Measurements from ENCODE around the gene PFDN5. TPM values are rescaled to one million over a fixed set of nuclear protein-coding genes. Genes with fewer than 3 reads are reported as not detected.

Gene PFDN5
- total and polyA plus RNA-seq, 9 of the 15 experiments (the other 6 are each of a cell fraction or from before 2014, with no cell fraction given): 361 to 1,636 (median 742) TPM

DNA sequence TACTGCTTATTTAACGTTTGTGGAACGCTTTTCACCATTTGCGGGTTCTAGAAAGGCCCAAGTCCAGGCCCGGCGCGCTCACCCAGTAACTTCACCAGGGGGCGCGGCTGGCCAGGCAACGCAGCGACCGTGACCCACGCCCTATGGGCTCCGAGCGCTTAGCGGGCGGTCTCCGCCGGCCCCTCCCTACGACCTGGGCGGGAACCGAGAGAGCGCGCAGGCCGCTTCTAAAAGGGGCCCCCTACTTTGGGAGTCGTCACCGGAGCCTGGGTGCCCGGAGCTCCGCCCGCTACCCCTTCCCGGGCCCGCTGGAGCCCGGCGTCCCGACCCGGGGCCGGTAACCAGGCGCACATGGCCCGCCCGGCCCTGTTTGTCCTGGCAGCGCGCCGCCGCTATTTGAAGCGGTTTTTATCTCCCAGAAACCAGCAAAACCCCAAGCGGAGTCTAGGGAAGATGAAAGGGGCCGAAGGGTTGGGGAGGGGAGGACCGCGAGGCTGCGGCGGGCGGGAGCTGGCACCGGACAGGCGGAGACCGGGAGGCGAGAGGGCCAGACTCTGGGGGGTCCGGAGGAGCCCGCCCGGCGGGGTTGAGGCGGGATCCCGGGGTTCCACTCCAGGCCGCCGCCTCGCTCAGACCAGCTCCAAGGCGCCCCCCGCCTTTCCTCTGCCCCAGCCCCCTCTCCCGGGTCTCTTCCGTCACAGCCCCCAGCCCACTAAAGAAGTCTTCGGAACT is 29.6 kb downstream of the PFDN5 start (continued):
- TF ChIP-seq PHF8 (IDR thresholded peaks at IDR 0.05; ENCODE audit: borderline replicate concordance, low read length) (peak; percentile 84), CREBBP (IDR thresholded peaks at IDR 0.05; ENCODE audit: low read depth, low read length) (no peak), TEAD1 (CRISPR knock-in tag; IDR thresholded peaks at IDR 0.05) (peak in 1 of 2 experiments; percentile 21; a peak in 2 of 4 replicates), CREB1 (IDR thresholded peaks at IDR 0.05) (0 out of 2 replicates have a peak, but pooled peaks have one; percentile 33), CREB1 (CRISPR knock-in tag; IDR thresholded peaks at IDR 0.05) (no peak), NFRKB (IDR thresholded peaks at IDR 0.05; ENCODE audit: low read depth) (no peak), U2AF1 (optimal IDR thresholded peaks at IDR 0.05; ENCODE audit: low read depth, low read length) (peak; percentile 62), RBM39 (optimal IDR thresholded peaks at IDR 0.05; ENCODE audit: low read depth, low read length) (no peak), POLR2G (IDR thresholded peaks at IDR 0.05; ENCODE audit: low read depth, low read length) (peak; percentile 98), ZNF282 (CRISPR knock-in tag; IDR thresholded peaks at IDR 0.05) (no peak), JUN (IDR thresholded peaks at IDR 0.05; ENCODE audit: borderline replicate concordance, low read depth, low read length) (peak; percentile 56; the same call in 1 of the 2 replicates), JUN (CRISPR knock-in tag; IDR thresholded peaks at IDR 0.05; ENCODE audit: borderline replicate concordance) (no peak; the same call in 1 of the 2 replicates), ATF7 (IDR thresholded peaks at IDR 0.05) (peak; percentile 65; the same call in 1 of the 2 replicates), LCOR (CRISPR knock-in tag; IDR thresholded peaks at IDR 0.05) (peak; percentile 22; the same call in 1 of the 2 replicates), L3MBTL2 (IDR thresholded peaks at IDR 0.05) (peak; percentile 94), ZSCAN29 (IDR thresholded peaks at IDR 0.05) (0 out of 2 replicates have a peak, but pooled peaks have one; percentile 42), ZNF212 (CRISPR knock-in tag; IDR thresholded peaks at IDR 0.05) (no peak), FOXA1 (IDR thresholded peaks at IDR 0.05; ENCODE audit: borderline replicate concordance) (no peak), FOXK1 (CRISPR knock-in tag; IDR thresholded peaks at IDR 0.05; ENCODE audit: borderline replicate concordance) (0 out of 2 replicates have a peak, but pooled peaks have one; percentile 63), RBM22 (IDR thresholded peaks at IDR 0.05; ENCODE audit: low read depth, low read length, poor library complexity, severe bottlenecking) (peak; percentile 74), CTBP1 (IDR thresholded peaks at IDR 0.05; ENCODE audit: borderline replicate concordance) (peak; percentile 57), POLR2B (IDR thresholded peaks at IDR 0.05; ENCODE audit: low read depth, partially characterized antibody) (peak; percentile 80), TCF3 (CRISPR knock-in tag; IDR thresholded peaks at IDR 0.05) (peak; percentile 25; the same call in 1 of the 2 replicates), HNRNPK (IDR thresholded peaks at IDR 0.05; ENCODE audit: low read depth, low read length, poor library complexity, severe bottlenecking) (no peak), GABPB1 (CRISPR knock-in tag; IDR thresholded peaks at IDR 0.05) (peak; percentile 46; the same call in 1 of the 2 replicates), OTX1 (CRISPR knock-in tag; IDR thresholded peaks at IDR 0.05) (0 out of 2 replicates have a peak, but pooled peaks have one; percentile 33)
- TF ChIP-seq, protein P1, sequence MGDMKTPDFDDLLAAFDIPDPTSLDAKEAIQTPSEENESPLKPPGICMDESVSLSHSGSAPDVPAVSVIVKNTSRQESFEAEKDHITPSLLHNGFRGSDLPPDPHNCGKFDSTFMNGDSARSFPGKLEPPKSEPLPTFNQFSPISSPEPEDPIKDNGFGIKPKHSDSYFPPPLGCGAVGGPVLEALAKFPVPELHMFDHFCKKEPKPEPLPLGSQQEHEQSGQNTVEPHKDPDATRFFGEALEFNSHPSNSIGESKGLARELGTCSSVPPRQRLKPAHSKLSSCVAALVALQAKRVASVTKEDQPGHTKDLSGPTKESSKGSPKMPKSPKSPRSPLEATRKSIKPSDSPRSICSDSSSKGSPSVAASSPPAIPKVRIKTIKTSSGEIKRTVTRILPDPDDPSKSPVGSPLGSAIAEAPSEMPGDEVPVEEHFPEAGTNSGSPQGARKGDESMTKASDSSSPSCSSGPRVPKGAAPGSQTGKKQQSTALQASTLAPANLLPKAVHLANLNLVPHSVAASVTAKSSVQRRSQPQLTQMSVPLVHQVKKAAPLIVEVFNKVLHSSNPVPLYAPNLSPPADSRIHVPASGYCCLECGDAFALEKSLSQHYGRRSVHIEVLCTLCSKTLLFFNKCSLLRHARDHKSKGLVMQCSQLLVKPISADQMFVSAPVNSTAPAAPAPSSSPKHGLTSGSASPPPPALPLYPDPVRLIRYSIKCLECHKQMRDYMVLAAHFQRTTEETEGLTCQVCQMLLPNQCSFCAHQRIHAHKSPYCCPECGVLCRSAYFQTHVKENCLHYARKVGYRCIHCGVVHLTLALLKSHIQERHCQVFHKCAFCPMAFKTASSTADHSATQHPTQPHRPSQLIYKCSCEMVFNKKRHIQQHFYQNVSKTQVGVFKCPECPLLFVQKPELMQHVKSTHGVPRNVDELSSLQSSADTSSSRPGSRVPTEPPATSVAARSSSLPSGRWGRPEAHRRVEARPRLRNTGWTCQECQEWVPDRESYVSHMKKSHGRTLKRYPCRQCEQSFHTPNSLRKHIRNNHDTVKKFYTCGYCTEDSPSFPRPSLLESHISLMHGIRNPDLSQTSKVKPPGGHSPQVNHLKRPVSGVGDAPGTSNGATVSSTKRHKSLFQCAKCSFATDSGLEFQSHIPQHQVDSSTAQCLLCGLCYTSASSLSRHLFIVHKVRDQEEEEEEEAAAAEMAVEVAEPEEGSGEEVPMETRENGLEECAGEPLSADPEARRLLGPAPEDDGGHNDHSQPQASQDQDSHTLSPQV (IDR thresholded peaks at IDR 0.05): peak; percentile 82

All from K562 (cell line).